ENCODE results near the gene PXYLP1.
"Not testable (repeated sequence)": the region's sequence is repeated elsewhere in the genome, so short reads cannot be mapped to it uniquely, and the experiment has no call there.

Gene PXYLP1, protein sequence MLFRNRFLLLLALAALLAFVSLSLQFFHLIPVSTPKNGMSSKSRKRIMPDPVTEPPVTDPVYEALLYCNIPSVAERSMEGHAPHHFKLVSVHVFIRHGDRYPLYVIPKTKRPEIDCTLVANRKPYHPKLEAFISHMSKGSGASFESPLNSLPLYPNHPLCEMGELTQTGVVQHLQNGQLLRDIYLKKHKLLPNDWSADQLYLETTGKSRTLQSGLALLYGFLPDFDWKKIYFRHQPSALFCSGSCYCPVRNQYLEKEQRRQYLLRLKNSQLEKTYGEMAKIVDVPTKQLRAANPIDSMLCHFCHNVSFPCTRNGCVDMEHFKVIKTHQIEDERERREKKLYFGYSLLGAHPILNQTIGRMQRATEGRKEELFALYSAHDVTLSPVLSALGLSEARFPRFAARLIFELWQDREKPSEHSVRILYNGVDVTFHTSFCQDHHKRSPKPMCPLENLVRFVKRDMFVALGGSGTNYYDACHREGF

DNA sequence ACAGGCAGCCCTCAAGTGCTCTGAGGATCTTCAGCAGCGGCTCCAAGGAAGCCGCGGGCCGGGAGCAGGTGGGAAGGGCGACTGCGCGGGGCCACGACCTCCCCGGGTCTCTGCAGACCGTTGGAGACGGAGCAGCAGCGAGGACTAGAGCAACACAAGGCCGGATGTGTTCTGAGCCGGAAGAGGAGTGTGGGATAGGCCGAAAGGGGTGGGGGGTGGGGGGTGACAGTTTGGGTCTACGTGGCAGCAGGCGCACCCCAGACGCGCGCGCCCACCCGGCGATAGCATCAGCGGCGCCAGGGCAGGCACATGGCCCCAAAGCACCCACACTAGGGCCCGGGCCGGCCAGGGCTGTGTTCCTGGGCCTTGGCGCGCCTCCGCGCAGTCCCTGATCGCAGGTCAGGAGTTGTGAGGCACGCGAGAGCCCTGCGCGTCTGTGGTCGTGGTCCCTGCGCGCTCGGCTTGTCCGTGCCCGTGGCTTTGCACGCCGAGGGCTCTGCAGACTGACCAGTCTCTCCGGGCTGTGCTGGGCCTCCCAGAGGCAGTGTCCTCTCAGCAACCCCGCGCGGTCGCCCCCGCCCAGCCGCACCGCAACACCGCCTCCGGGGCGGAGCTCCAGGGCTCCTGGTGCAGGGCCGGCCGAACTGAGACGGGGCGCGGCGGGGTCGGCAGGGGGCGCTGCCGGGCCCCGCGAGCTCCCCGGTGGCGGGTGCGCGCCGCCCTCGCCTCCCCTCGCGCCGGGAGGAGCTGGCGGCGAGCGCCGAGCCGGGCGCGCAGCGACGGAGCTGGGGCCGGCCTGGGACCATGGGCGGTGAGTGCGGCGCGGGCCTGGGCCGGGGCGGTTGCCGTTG is at the start of gene PXYLP1:
TSS of gene PXYLP1 (plus strand) at position 725 of the 851 bp plus-strand sequence. CDS start 28,351 bp downstream, outside the sequence.
- peak; percentile 93 for DNase-seq

DNA sequence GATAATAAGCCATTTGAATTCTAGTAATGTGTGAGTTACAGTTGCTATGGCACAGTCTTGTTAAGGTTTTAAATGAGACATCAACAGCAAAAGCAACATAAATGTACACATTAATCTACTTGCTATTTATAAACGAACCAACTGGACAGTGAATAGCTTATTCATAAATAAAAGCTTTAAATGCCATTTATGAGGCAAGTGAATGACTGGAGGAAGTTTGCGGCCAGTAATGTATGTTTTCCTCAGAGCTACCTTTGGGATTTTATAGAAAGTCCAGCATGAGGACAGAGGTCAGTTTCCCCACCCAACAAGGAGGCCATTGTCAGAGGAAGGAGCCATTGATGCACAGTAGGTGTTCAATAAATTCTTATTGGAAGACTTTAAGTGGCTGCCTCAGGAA is 48.0 kb upstream of the PXYLP1 start:
- DNase-seq, result no peak

DNA sequence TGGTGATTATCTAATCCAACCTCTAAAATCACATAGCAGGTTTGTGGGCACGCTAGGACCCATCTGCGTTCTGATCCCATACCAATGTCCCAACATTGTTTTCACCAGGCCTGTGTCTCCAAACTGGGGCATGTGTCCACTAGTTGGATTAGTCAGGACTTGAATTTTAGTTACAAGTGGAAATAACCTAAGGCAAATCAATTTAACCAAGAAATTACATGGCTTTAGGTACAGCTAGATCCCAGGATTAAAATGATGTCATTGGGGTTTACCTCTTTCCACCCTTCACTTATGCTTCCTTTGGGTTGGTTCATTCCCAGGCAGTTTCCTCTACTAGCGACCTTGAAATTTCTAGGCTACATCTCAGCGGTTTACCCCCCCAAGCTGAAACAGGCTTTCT is 47.2 kb upstream of the PXYLP1 start:
- no peak for DNase-seq

DNA sequence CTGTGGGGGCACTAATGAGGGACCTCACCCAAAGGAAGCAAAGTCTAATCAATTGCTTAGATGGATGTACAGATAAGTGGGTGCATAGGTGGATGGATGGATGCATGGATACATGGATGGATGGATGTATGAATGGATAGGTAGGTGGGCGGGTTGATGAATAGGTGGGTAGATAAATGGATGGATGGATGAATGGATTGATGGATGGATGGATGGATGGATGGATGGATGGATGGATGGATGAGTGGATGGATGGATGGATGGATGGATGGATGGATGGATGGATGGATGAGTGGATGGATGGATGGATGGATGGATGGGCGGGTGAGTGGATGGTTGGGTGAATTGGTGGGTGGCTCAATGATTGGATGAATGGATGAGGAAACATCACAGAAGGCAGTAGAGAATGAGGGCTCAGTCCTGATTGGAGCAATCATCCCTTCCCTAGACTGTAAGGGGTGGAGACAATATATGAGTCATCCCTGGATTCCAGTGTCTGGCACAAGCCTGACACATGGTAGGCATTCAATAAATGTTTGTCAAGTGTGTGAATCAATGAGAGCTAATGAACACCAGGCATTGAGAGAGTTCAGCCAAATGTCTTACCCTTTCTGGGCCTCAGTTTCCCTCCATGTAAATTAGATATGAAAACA is 40.4 kb upstream of the PXYLP1 start:
- DNase-seq, result no peak

DNA sequence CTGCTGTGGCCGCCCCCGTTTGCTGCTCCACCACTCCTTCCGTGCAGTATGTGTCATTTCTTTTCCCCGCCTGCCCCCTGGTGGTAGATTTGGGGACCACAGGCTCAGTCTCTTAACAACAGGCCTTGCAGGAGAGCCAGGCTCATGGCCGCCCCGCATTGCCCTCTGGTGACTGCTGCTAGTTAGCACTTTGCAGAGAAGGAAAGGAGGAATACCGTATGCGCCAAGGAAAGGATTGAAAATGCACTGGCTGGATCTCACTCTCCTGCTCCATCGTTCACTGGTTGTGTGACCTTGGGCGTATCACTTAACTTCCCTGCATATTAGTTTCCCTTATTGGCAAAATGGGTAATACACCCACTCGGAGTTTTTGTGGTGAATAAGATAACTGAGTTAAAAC is 39.3 kb upstream of the PXYLP1 start:
- peak; percentile 93 for DNase-seq

DNA sequence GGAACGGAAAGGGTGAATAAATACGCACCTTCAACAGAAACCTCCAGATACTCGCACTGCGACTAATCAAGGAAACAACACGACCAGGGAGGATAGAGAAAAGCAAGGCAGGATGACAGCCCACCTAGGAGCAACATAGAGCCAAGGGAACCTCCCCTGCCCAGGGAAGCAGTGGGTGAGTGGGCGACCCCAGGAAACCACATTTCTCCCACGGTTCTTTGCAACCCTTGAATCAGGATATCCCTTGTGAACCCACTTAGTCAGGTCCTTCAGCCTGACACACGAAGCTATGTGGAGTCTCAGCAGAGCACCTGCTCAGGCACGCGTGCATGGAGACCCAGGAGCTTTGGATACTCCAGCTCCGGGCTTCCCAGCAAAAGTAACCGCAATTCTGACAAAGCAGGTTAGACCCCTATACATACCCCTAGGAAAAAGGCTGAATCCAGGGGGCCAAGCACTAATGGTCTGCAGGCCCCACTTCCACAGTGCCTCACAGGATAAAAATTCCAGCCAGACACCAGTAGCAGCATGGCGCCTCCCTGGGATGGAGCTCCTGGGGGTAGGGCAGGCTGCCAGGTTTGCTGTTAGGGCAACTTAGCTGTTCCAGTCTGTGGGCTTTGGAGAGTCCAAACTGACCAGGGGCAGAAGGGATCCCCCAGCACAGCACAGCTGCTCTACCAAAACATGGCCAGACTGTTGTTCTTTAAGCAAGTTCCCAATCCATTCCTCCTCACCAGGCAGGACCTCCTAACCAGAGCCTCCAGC is 38.4 kb upstream of the PXYLP1 start:
- DNase-seq, result no peak

DNA sequence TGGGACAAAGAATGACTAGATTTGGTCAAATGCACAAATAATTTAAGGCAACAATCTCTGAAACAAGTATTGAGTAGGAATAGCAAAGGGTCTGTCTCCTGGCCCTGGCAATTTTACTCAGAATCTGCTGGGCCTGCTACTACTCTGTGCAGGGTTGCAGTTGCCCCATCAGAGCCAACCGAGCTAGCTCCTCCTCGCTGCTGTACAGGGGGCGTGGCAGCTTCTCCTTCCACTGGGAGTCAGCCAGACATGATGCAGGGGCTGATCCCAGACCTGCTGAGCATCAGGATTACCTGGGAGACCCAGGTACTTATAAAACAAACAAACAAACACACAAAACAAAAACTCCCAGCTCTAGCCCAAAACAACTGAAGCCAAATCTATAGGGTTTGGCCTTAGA is 30.5 kb upstream of the PXYLP1 start:
- DNase-seq, result no peak

DNA sequence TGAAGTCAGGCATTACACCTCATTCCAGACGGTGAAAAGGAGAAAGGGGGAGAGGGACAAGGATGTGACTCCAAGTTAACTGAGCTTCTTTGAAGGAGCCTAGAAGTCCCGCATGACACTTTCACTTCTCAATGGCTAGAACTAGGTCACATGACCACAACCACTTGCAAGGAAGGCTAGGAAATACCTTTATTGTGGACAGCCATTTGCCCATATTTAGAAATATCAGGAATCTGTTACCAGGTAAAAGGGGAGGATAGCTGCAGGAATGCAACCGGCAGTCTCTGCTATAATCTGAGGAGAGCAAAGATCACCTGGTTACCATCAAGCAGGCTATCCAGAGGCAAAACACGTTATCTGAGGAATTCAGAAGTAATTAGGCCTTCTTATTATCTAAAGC is 28.9 kb upstream of the PXYLP1 start:
- no peak for DNase-seq

DNA sequence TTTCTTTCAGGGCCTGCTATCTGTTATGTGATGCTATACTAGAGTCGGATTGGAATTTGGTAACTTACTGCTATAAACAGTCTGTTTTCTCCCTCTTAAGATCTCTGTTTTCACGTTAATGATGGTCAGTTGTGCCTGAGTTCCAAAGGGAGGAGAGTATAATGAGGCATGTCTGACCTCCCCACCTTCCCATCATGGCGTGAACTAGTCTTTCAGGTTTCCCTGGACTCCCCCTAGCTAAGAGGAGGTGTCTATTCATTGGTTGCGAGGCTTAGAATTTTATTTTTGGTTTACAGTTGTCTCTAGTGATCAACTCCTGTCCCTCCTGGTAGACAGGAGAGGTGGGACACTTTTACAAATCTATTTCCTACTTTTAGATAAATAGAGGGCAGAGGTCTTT is 27.8 kb upstream of the PXYLP1 start:
- no peak for DNase-seq

DNA sequence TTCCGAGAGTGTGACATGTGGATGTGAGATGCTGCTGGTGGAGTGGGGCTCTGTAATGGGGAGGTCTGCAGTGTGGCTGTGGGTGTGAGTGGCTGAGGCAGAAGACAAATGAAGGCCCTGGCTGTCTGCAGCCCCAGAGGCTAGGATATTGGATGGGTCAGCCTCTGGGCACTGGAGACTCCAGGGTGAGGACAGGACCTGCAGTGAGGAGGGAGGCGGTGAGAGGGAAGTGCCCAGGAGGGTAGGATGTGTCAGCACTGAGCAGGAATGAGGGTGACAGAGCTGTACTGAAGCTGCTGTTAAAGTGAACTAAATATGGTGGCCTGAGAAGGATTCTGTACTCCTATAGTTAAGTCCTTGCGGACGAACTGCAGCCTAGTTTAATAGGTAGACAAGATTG is 27.3 kb upstream of the PXYLP1 start:
- no peak for DNase-seq

DNA sequence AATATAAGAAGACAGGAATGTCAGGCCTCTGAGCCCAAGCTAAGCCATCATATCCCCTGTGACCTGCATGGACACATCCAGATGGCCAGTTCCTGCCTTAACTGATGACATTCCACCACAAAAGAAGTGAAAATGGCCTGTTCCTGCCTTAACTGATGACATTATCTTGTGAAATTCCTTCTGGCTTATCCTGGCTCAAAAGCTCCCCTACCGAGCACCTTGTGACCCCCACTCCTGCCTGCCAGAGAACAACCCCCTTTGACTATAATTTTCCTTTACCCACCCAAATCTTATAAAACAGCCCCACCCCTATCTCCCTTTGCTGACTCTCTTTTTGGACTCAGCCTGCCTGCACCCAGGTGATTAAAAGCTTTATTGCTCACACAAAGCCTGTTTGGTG is 20.3 kb upstream of the PXYLP1 start:
- not testable (repeated sequence) for DNase-seq

DNA sequence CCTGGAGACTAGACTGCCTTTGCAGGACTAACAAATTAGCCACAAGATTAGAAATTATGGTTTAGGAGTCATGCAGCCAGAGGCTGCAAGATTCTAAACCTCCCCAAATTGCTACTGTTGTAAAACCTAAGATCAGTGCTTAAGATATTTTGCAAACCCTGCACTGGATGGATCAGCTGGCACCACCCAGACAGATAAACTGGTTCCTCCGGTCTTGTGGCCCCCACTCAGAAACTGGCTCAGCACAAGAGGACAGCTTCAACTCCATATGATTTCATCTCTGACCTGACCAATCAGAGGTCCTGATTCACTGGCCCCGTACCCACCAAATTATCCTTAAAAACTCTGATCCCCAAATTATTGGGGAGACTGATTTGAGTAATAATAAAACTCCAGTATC is 19.5 kb upstream of the PXYLP1 start:
- DNase-seq, result no peak

DNA sequence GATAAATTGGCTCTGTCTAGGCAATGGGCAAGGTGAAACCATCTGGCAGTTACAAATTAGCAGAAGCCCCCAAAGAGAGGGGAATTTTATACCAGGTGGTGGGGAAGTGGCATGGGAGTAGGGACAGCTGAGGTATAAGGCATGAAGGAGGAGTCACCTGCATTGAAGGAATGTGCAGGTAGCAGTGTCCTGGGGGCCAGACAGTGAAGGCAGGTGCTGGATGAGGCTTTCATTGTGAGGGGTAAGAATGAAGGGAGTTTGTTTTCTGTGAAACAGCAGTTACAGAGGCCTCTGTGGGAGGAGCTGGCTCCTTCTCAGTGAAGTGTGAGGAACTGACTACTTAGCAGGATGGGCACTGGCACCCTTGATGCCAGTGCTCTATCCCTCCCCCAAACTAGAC is 19.1 kb upstream of the PXYLP1 start:
- DNase-seq, result no peak

DNA sequence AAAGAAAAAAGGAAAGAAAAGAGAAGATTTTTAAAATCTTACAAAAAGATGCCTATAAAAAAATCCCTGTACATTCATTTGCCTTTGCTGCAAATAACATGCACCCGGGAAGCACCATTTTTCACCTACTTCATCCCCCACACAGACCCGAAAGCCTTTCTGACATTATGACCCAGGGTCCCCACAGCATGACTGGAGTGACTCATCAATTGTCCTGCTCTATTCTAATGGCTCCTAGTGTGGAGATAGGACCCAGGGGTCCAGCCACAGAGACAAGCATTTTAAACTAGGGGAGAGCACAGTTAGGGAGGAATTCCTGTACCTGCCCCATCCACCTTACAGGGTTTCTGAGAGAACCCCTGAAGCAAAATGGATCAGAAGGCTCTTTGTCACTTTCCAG is 14.7 kb upstream of the PXYLP1 start:
- DNase-seq, result no peak

DNA sequence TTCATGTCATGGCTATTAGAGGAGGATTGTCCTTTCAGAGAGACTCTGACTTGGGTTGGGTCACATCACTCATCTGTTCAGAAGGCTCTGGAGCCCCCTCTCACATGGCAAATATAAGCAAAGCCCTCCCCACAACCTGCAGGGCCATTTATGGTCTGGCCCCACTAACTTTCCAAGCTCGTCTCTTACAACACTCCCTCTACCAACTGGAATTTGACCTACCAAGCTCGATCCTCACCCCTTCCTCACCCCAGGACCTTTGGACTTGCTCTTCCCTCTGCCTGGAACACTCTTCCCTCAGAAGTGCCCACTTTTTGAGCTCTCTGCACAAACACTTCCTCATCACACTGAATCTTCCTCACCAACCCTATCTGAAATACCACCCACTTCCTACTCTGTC is 14.2 kb upstream of the PXYLP1 start:
- DNase-seq, result no peak

DNA sequence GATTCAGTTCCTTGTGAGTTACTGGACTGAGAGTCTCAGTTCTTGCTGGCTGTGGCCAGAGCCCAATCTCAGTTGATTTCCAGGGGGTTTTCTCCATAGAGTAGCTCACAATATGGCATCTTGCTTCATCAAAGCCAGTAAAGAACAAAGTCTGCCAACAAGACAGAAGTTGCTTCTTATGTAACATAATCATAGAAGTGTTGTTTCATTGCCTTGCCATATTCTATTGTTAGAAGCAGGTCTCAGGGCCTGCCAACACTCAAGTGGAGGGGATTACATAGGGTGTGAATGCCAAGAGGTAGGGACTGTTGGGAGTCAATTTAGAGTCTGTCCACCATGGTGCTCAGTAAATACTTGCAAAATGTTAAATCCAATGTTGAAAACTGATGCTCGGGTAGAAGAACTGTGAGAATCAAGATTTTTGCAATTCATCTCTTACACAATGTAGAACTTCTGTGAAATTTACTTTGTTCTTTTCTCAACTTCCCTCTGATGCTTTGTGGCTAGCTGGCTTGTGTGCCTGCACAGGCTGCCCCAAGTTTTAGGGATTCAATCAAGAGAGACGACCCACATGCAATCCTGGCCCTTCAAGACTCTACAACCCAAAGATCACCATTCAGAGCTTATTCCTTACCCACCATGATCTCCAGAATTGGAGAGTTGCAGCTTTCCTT is 13.3 kb upstream of the PXYLP1 start:
- no peak for DNase-seq

DNA sequence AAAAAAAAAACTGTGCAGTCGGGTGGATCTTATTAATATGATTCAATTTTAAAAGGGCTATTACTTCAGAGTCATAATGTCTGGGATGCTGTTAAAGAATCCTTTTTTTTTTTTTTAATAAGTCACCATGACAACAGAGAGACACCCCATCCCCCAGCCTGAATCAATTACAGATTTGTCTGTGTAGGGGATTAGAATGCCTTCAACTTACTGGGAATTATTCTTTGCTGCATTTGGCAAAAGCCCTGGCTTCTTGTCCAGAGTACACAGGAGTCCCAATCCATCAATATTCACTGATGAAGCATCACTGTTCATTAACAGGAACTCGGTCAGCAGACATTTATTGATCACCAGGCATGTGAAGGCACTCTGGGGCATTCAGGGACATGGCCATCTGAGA is 12.7 kb upstream of the PXYLP1 start:
- no peak for DNase-seq

DNA sequence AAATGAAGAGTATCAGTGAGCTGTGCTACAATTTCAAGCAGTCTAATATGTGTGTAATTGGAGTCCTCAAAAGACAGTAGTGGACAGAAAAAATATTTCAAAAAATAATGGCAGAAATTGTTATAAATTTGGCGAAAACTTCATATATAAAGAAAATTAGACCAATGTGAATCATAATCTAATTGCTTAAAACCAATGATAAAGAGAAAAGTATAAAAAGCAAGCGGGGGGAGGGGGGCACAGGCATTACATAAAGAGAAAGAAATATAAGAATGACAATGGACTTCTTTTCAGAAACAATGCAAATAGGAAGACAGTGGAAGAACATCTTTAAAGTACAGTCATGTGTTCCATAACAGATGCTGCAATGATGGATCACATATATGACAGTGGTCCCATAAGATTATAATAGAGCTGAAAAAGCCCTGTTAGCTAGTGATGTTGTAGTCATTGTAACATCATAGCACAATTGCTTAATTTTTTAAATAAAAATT is 7.9 kb upstream of the PXYLP1 start:
- DNase-seq, result no peak

DNA sequence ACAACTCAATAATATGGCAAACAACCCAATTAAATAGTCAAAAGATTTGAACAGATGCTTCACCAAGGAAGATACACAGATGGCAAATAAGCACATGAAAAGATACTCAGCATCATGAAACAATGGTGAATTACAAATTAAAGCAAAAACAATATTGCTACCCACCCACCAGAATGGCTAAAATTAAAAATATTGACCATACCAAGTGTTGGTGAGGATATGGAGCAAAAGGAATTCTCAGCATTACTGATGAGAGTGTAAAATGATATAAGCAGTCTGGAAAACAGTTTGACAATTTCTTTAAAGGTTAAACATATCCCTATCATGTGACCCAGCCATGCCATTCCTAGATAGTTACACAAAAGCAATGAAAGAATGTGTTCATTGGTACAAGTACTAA is 5.7 kb upstream of the PXYLP1 start:
- DNase-seq, result no peak

DNA sequence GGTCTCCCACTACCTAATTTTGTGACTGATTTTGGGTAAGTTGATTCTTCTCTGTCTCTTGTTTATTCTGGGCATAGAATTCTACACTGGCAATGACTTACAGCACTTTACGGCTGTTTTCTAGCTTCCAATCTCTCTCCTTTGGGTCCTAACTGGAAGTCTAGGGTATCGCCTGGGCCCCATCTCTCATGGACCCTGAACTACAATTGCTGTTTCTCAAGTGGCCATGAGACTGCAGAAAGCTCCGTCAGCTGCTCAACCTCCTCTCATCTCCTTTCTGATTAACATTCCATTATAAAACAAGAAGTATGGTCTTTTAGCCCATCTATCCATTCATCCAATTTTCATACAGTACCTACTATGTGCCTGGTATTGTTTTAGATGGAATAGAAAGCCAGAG is 4.4 kb upstream of the PXYLP1 start:
- DNase-seq, result no peak

DNA sequence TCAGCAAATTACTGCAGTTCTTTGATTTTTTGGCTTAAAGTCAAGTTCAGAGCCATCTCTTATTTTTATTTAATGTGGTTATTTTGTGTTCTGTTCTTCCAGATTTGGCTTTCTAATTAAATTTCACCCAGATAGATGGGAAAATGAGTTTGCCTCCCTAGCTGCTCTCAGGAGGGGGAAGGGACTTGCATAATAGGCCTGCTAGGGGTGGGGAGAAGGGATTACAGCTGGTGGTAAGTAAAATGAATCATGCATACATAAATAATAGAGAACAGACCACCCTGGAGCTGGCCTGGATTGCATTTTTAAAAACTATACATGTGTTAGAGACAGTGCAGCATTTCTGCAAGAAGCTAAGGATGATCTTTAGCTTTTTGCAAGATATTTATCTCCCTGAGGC is 3.9 kb upstream of the PXYLP1 start:
- no peak for DNase-seq

DNA sequence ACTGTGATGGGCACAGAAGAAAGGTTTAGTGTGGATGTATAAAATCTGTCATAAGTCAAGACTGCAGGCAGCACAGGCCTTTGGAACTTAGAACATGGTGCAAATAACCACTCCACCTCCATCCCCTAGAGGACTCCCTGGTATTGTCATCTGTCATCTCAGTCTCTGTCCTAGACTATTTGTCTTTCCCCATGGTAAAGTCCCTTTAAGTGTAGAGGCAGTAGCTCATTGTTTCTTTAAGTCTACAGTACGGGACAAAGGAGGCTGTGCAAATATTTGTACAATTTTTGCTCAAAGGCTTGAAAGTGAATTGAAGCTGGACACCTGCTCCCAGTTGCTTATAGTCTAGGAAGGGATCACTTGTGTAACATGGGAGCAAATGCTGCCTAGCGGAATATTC is 3.2 kb upstream of the PXYLP1 start:
- no peak for DNase-seq
